ENCODE results near the gene FBXO27. TPM values are rescaled to one million over a fixed set of nuclear protein-coding genes. Genes with fewer than 3 reads are reported as not detected.

Gene FBXO27
- total and polyA plus RNA-seq, 2 of the 13 experiments (the other 11 are each of a cell fraction or from before 2014, with no cell fraction given), result 0.15 to 2.8 TPM

- 0 out of 2 replicates have a peak, but pooled peaks have one; percentile 3 for TF ChIP-seq ZNF800 (CRISPR knock-in tag; IDR thresholded peaks at IDR 0.05)
- TF ChIP-seq PHF20 (CRISPR knock-in tag; IDR thresholded peaks at IDR 0.05), result 0 out of 2 replicates have a peak, but pooled peaks have one; percentile 14
- TF ChIP-seq ARID4A (CRISPR knock-in tag; IDR thresholded peaks at IDR 0.05; ENCODE audit: borderline replicate concordance), result peak; percentile 79
- TF ChIP-seq POLR2A (IDR thresholded peaks at IDR 0.05; ENCODE audit: insufficient read depth in 1 of 2, low read depth in 2 of 2, low read length in 2 of 2), result peak; percentile 28 to 41; a peak in 3 of 4 replicates
- TF ChIP-seq NR2F6 (IDR thresholded peaks at IDR 0.05), result no peak
- TF ChIP-seq NR2F6 (CRISPR knock-in tag; IDR thresholded peaks at IDR 0.05), result no peak
- TF ChIP-seq ATF4 (CRISPR knock-in tag; IDR thresholded peaks at IDR 0.05), result peak in 1 of 2 experiments; percentile 49; a peak in 1 of 4 replicates
- peak; percentile 64; the same call in 1 of the 2 replicates for TF ChIP-seq GABPB1 (CRISPR knock-in tag; IDR thresholded peaks at IDR 0.05)
- peak; percentile 30 for TF ChIP-seq HNRNPLL (IDR thresholded peaks at IDR 0.05; ENCODE audit: low read depth, low read length, poor library complexity, severe bottlenecking)
- peak; percentile 30 for TF ChIP-seq MAZ (IDR thresholded peaks at IDR 0.05; ENCODE audit: borderline replicate concordance, low read depth, low read length)
- no peak for TF ChIP-seq MAZ (CRISPR knock-in tag; IDR thresholded peaks at IDR 0.05; ENCODE audit: low read depth)
- peak; percentile 26 for TF ChIP-seq SRSF1 (optimal IDR thresholded peaks at IDR 0.05; ENCODE audit: low read depth, low read length)
- TF ChIP-seq ZNF121 (CRISPR knock-in tag; IDR thresholded peaks at IDR 0.05), result 0 out of 2 replicates have a peak, but pooled peaks have one; percentile 28
- no peak for TF ChIP-seq NCOA1 (CRISPR knock-in tag; IDR thresholded peaks at IDR 0.05)
- peak; percentile 30; the same call in 1 of the 2 replicates for TF ChIP-seq POGZ (CRISPR knock-in tag; IDR thresholded peaks at IDR 0.05)
- no peak for TF ChIP-seq NONO (IDR thresholded peaks at IDR 0.05)
- peak; percentile 72 for TF ChIP-seq NONO (CRISPR knock-in tag; conservative IDR thresholded peaks at IDR 0.05)
- no peak for TF ChIP-seq ZNF12 (CRISPR knock-in tag; IDR thresholded peaks at IDR 0.05)
- TF ChIP-seq YEATS2 (CRISPR knock-in tag; IDR thresholded peaks at IDR 0.05; ENCODE audit: borderline replicate concordance), result no peak
- TF ChIP-seq ZNF598 (CRISPR knock-in tag; IDR thresholded peaks at IDR 0.05; ENCODE audit: borderline replicate concordance), result peak; percentile 71; the same call in 1 of the 2 replicates
- TF ChIP-seq ZNF616 (CRISPR knock-in tag; IDR thresholded peaks at IDR 0.05; ENCODE audit: low read depth), result 0 out of 2 replicates have a peak, but pooled peaks have one; percentile 29
- TF ChIP-seq ZSCAN21 (CRISPR knock-in tag; IDR thresholded peaks at IDR 0.05; ENCODE audit: borderline replicate concordance), result peak; percentile 14; the same call in 1 of the 2 replicates
- peak; percentile 18; the same call in 1 of the 2 replicates for TF ChIP-seq NFKB2 (CRISPR knock-in tag; IDR thresholded peaks at IDR 0.05; ENCODE audit: borderline replicate concordance)
- peak; percentile 40; the same call in 1 of the 2 replicates for TF ChIP-seq ZNF547 (CRISPR knock-in tag; IDR thresholded peaks at IDR 0.05)
- TF ChIP-seq TRIM24 (CRISPR knock-in tag; IDR thresholded peaks at IDR 0.05), result no peak
Measured at GRCh38 chr19:38975214-38975860, 57.0 kb downstream of the FBXO27 start, which contains the start of gene FBXO17 (continued).
